Smooth muscle cell (in vitro differentiated cells): ENCODE results near the gene HMGB4. TPM values are rescaled to one million over a fixed set of nuclear protein-coding genes. Genes with fewer than 3 reads are reported as not detected.

Source experiments
- DNase-seq: peaks from one replicate; lab custom pipeline; 2025; ENCODE audit not compliant: unreplicated experiment; lab: John Stamatoyannopoulos, UW
- H2AFZ ChIP-seq: fragments of 200-600 bp; sonication (generic); 2 replicates; pipeline ENCODE4 v1.6.0; 2016; ENCODE audit warnings: antibody characterized with exemption, low read depth, mild to moderate bottlenecking
- H3F3A ChIP-seq: fragments of 200-600 bp; sonication (generic); 2 replicates; pipeline ENCODE4 v1.6.0; 2017; ENCODE audit warnings: antibody characterized with exemption, low read depth
- H3K27ac ChIP-seq: fragments of 200-600 bp; sonication (generic); 2 replicates; pipeline ENCODE4 v1.5.1; 2016; ENCODE audit warnings: low read depth, mild to moderate bottlenecking
- H3K27me3 ChIP-seq: fragments of 200-600 bp; sonication (generic); 2 replicates; pipeline ENCODE4 v1.6.1; 2016; ENCODE audit warnings: low read depth, mild to moderate bottlenecking
- H3K36me3 ChIP-seq: fragments of 200-600 bp; sonication (generic); 2 replicates; pipeline ENCODE4 v1.5.1; 2016; ENCODE audit warnings: low read depth
- H3K4me1 ChIP-seq: fragments of 200-600 bp; sonication (generic); 2 replicates; pipeline ENCODE4 v1.5.1; 2016; ENCODE audit warnings: low read depth
- H3K4me2 ChIP-seq: fragments of 200-600 bp; sonication (generic); 2 replicates; pipeline ENCODE4 v1.6.0; 2016; ENCODE audit warnings: mild to moderate bottlenecking
- H3K4me3 ChIP-seq: fragments of 200-600 bp; sonication (generic); 2 replicates; pipeline ENCODE4 v1.5.1; 2016; ENCODE audit warnings: mild to moderate bottlenecking
- H3K79me2 ChIP-seq: fragments of 200-600 bp; sonication (generic); 2 replicates; pipeline ENCODE4 v1.6.0; 2016; ENCODE audit warnings: low read depth, mild to moderate bottlenecking
- H3K9ac ChIP-seq: fragments of 200-600 bp; sonication (generic); 2 replicates; pipeline ENCODE4 v1.6.0; 2016; ENCODE audit warnings: low read depth
- H3K9me3 ChIP-seq: fragments of 200-600 bp; sonication (generic); replicated peaks from 2 replicates; pipeline ENCODE4 v1.5.1; 2016; ENCODE audit warnings: low read depth
- H4K20me1 ChIP-seq: fragments of 200-600 bp; sonication (generic); 2 replicates; pipeline ENCODE4 v1.6.0; 2016; ENCODE audit warnings: low read depth
- WGBS: methylation state at CpG from one replicate; pipeline ENCODE4 v1.1.7; 2016; ENCODE audit warnings: low lambda C conversion rate; 5-methylcytosine and 5-hydroxymethylcytosine counted together
- polyA plus RNA-seq: library from polyadenylated mRNA; unstranded; fragments of >200 nt; fragmentation: Nextera tagmentation; extraction: Ambion mirVana; gene quantifications from 2 replicates; pipeline ENCODE4 v1.2.1, GENCODE V29; 2016
- total RNA-seq: library from RNA; depleted of rRNA; stranded (reverse); fragments of >200 nt; gene quantifications from 2 replicates; pipeline ENCODE4 v1.2.3, GENCODE V29; 2014
- TF ChIP-seq, protein P1 (sequence below): fragments of 200-600 bp; sonication (generic); IDR thresholded peaks from 2 replicates; pipeline ENCODE4 v1.5.1; 2017; ENCODE audit warnings: borderline replicate concordance, mild to moderate bottlenecking, antibody characterized with exemption; ENCODE audit not compliant: insufficient read depth, poor library complexity, severe bottlenecking

HMGB4 gene
- total and polyA plus RNA-seq, 2 experiments from 2014 or later: not detected

DNA sequence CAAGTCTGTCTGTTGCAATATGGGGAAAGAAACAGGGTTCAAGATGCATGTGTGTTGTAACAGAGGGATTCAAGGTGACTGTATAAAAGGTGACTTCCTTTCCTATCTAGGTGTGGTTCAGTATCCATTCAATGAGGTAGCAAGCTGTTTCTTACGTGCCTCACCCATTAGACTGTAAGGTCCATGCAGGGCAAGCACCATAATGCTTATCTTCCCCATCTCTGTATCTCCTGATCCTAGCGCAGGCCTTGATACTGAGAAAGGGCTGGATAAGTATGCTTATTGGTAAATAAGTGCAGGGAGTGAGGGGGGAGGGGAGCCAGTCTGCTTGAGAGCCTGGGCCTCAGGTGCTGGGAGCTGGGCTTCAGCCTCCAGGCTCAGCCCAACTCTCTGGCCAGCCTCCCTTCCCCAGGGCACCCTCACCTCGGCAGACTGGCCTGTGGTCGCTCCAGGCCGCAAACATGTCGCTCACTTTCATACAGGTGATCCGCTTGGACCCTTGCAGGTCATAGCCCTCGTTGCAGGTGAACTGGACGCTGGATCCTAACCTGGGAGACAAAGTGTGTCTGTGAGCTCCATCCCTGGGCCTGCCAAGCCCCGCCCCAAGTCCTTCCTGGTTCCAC lies 44.5 kb upstream of the HMGB4 start:
- H3K79me2 ChIP-seq: no peaks in the 10 kb centered on the region

GRCh38 chr1:33819913-33820311 lies 44.0 kb upstream of the HMGB4 start:
- no peak overlapping the region for H3K27ac ChIP-seq
- H3K4me3 ChIP-seq: no peak overlapping the region
- no peaks in the 10 kb centered on the region for H3K9me3 ChIP-seq
- no peak overlapping the region for H3K9ac ChIP-seq
- H3K4me1 ChIP-seq: no peaks in the 10 kb centered on the region
- TF ChIP-seq, protein P1, sequence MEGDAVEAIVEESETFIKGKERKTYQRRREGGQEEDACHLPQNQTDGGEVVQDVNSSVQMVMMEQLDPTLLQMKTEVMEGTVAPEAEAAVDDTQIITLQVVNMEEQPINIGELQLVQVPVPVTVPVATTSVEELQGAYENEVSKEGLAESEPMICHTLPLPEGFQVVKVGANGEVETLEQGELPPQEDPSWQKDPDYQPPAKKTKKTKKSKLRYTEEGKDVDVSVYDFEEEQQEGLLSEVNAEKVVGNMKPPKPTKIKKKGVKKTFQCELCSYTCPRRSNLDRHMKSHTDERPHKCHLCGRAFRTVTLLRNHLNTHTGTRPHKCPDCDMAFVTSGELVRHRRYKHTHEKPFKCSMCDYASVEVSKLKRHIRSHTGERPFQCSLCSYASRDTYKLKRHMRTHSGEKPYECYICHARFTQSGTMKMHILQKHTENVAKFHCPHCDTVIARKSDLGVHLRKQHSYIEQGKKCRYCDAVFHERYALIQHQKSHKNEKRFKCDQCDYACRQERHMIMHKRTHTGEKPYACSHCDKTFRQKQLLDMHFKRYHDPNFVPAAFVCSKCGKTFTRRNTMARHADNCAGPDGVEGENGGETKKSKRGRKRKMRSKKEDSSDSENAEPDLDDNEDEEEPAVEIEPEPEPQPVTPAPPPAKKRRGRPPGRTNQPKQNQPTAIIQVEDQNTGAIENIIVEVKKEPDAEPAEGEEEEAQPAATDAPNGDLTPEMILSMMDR: no peak
- no peak overlapping the region for H2AFZ ChIP-seq
- no peak overlapping the region for H3K4me2 ChIP-seq
- H3F3A ChIP-seq: no peaks in the 10 kb centered on the region
- H4K20me1 ChIP-seq: no peaks in the 10 kb centered on the region
- H3K79me2 ChIP-seq: no peaks in the 10 kb centered on the region
- H3K27me3 ChIP-seq: no peaks in the 10 kb centered on the region
- H3K36me3 ChIP-seq: no peaks in the 10 kb centered on the region
- WGBS: 65% methylated on average over 7 of the region's 7 CpGs
- no peak for DNase-seq

More for the DNA sequence above, 44.5 kb upstream of the HMGB4 start:
- Histone ChIP-seq H3K36me3 (no peaks in the 10 kb centered on the region), H3K4me3 (no peak overlapping the region), H3K9ac (no peak overlapping the region), H3K4me1 (no peaks in the 10 kb centered on the region), H3K27me3 (no peaks in the 10 kb centered on the region), H3F3A (no peaks in the 10 kb centered on the region), H3K9me3 (no peaks in the 10 kb centered on the region), H3K27ac (no peak overlapping the region), H3K4me2 (no peak overlapping the region), H4K20me1 (no peaks in the 10 kb centered on the region), H2AFZ (no peak overlapping the region)
- 89% methylated on average over 10 of the region's 10 CpGs for WGBS
- TF ChIP-seq, protein P1: no peak
- no peak for DNase-seq

GRCh38 chr1:33820804-33821203 lies 43.1 kb upstream of the HMGB4 start:
- Histone ChIP-seq H3K4me2 (no peak overlapping the region), H3K9ac (no peak overlapping the region), H3K27me3 (no peaks in the 10 kb centered on the region), H3K36me3 (no peaks in the 10 kb centered on the region), H3K4me3 (no peak overlapping the region), H3K4me1 (no peaks in the 10 kb centered on the region), H3K9me3 (no peaks in the 10 kb centered on the region), H3K27ac (no peak overlapping the region), H4K20me1 (no peaks in the 10 kb centered on the region), H3K79me2 (no peaks in the 10 kb centered on the region), H3F3A (no peaks in the 10 kb centered on the region), H2AFZ (no peak overlapping the region)
- 89% methylated on average over 5 of the region's 5 CpGs for WGBS
- DNase-seq: no peak
- TF ChIP-seq, protein P1: no peak

- Histone ChIP-seq H2AFZ (no peak overlapping the region), H3F3A (no peaks in the 10 kb centered on the region), H3K4me1 (no peaks in the 10 kb centered on the region), H3K9ac (no peak overlapping the region), H3K79me2 (no peaks in the 10 kb centered on the region), H3K27ac (no peak overlapping the region), H3K9me3 (no peaks in the 10 kb centered on the region), H3K27me3 (no peaks in the 10 kb centered on the region), H3K4me2 (no peak overlapping the region), H3K36me3 (no peaks in the 10 kb centered on the region), H4K20me1 (no peaks in the 10 kb centered on the region), H3K4me3 (no peak overlapping the region)
- TF ChIP-seq, protein P1: no peak
- DNase-seq: no peak
- 92% methylated on average over 6 of the region's 6 CpGs for WGBS
Measured at GRCh38 chr1:33821291-33821690, 42.6 kb upstream of the HMGB4 start.
